Activated B cell treated with CpG ODN at 0.5 μM for 24 hours (primary cell): ENCODE data around the gene IGF1R. TPM values are rescaled to one million over a fixed set of nuclear protein-coding genes. Genes with fewer than 3 reads are reported as not detected.

Source experiments
- ATAC-seq: fragments of 200-7000 bp; cut with Tn5 transposase; one replicate; pipeline ENCODE4 v1.10.0; 2021; ENCODE audit warnings: low read depth, mild to moderate bottlenecking, moderate library complexity
- CTCF ChIA-PET: fragments of 350-600 bp; sonication (Branson Sonifier 250); formaldehyde crosslinking; loops from one replicate; lab custom pipeline; 2021; ENCODE audit warnings: antibody characterized with exemption; lab: Charles Lee
- POLR2A ChIA-PET: fragments of 350-600 bp; sonication (Branson Sonifier 250); formaldehyde crosslinking; loops from one replicate; lab custom pipeline; 2021; ENCODE audit warnings: antibody characterized with exemption; lab: Charles Lee
- DNase-seq: peaks from one replicate; pipeline ENCODE4 v3.0.0; 2022
- H3K27ac Mint-ChIP-seq: one replicate; pipeline ENCODE4 v1.8.0; 2020; ENCODE audit warnings: mixed read lengths
- H3K27me3 Mint-ChIP-seq: one replicate; pipeline ENCODE4 v1.8.0; 2021; ENCODE audit warnings: mixed read lengths
- H3K36me3 Mint-ChIP-seq: one replicate; pipeline ENCODE4 v1.8.0; 2021; ENCODE audit warnings: low read depth, mixed read lengths
- H3K4me1 Mint-ChIP-seq: one replicate; pipeline ENCODE4 v1.8.0; 2021; ENCODE audit warnings: mixed read lengths
- H3K4me3 Mint-ChIP-seq: one replicate; pipeline ENCODE4 v1.8.0; 2020; ENCODE audit warnings: mild to moderate bottlenecking, mixed read lengths
- H3K9me3 Mint-ChIP-seq: one replicate; pipeline ENCODE4 v1.8.0; 2020; ENCODE audit warnings: mixed read lengths
- CTCF ChIP-seq: fragments of 200-600 bp; IDR thresholded peaks from one replicate; pipeline ENCODE4 v1.8.0; 2022; ENCODE audit warnings: antibody characterized with exemption, mild to moderate bottlenecking
- intact Hi-C: fragments of 100-400 bp; cut with micrococcal nuclease; formaldehyde crosslinking; loops from one replicate; pipeline ENCODE4 v1.15.1; 2024
- total RNA-seq: library from RNA; stranded (reverse); gene quantifications from 2 replicates; pipeline ENCODE4 v1.2.3, GENCODE V29; 2022

Gene IGF1R
- total RNA-seq, 1 donor from 2014 or later: 6.7 TPM

GRCh38 chr15:98876451-98877369 lies 228.4 kb downstream of the IGF1R start:
- ChIA-PET POLR2A (no interaction called here), CTCF (no interaction called here)
- intact Hi-C loops: no loop called here
- ATAC-seq (no peak), DNase-seq (no peak)
- H3K4me3 Mint-ChIP-seq: no peak overlapping the region
- peaks cover 10% of the 10 kb centered on the region for H3K27me3 Mint-ChIP-seq
- H3K4me1 Mint-ChIP-seq: peaks cover 11% of the 10 kb centered on the region
- no peaks in the 10 kb centered on the region for H3K36me3 Mint-ChIP-seq
- no peak for TF ChIP-seq CTCF
- no peak overlapping the region for H3K27ac Mint-ChIP-seq
- H3K9me3 Mint-ChIP-seq: no peaks in the 10 kb centered on the region

GRCh38 chr15:98878172-98878571 lies 229.8 kb downstream of the IGF1R start:
- Mint-ChIP-seq H3K4me3 (no peak overlapping the region), H3K4me1 (peaks cover 17% of the 10 kb centered on the region), H3K9me3 (no peaks in the 10 kb centered on the region), H3K27ac (no peak overlapping the region), H3K36me3 (no peaks in the 10 kb centered on the region), H3K27me3 (peaks cover 6% of the 10 kb centered on the region)
- TF ChIP-seq CTCF: no peak
- ATAC-seq: no peak
- POLR2A ChIA-PET: interaction anchor here (1.0 kb wide), 1 partner anchor 27 kb away, joined by 3 read pairs; no protein-coding TSS in a partner anchor
- CTCF ChIA-PET: no interaction called here
- intact Hi-C loops: no loop called here
- no peak for DNase-seq

- DNase-seq (no peak), ATAC-seq (no peak)
- TF ChIP-seq CTCF: no peak
- Mint-ChIP-seq H3K9me3 (no peaks in the 10 kb centered on the region), H3K27me3 (peaks cover 6% of the 10 kb centered on the region), H3K4me3 (no peak overlapping the region), H3K36me3 (no peaks in the 10 kb centered on the region), H3K27ac (no peak overlapping the region), H3K4me1 (peaks cover 12% of the 10 kb centered on the region)
- ChIA-PET POLR2A (interaction anchor here (1.0 kb wide), 1 partner anchor 28 kb away, joined by 3 read pairs; no protein-coding TSS in a partner anchor), CTCF (no interaction called here)
- intact Hi-C loops: no loop called here
These were observed 230.5 kb downstream of the IGF1R start for GRCh38 chr15:98878862-98879261.

- peak; percentile 42 for ATAC-seq
These were observed 233.5 kb downstream of the IGF1R start for GRCh38 chr15:98881526-98882520.

More at GRCh38 chr15:98881526-98882520, 233.5 kb downstream of the IGF1R start:
- DNase-seq: no peak
- peaks cover 8% of the 10 kb centered on the region for H3K4me1 Mint-ChIP-seq
- peak; percentile 34 for TF ChIP-seq CTCF
- no peak overlapping the region for H3K4me3 Mint-ChIP-seq
- no peak overlapping the region for H3K27ac Mint-ChIP-seq
- ChIA-PET CTCF (interaction anchor here (0.7 to 3.9 kb wide), 12 partner anchors 9 to 363 kb away, joined by 3 to 45 read pairs (median 4); no protein-coding TSS in a partner anchor), POLR2A (no interaction called here)
- H3K27me3 Mint-ChIP-seq: peaks cover 2% of the 10 kb centered on the region
- intact Hi-C loops: loop anchor here (1.0 to 5.0 kb wide), 2 partner anchors 103 to 330 kb away; no protein-coding TSS in a partner anchor
- H3K36me3 Mint-ChIP-seq: no peaks in the 10 kb centered on the region
- no peaks in the 10 kb centered on the region for H3K9me3 Mint-ChIP-seq
